GM20000 (cell line): ENCODE results near the gene CLCF1.

Source experiments
- DNase-seq: peaks from one replicate; pipeline ENCODE4 v3.0.0; 2012; ENCODE audit warnings: low spot score
- CTCF ChIP-seq: IDR thresholded peaks from 2 replicates; pipeline ENCODE4 v1.5.1; 2012; ENCODE audit warnings: mild to moderate bottlenecking, control low read depth; ENCODE audit errors: extremely low read depth, missing control alignments

CLCF1 gene

GRCh38 chr11:67364783-67365722 is 8.3 kb downstream of the CLCF1 start:
- DNase-seq = no peak
- TF ChIP-seq CTCF = no peak

- DNase-seq = no peak
- no peak for TF ChIP-seq CTCF
Measured at GRCh38 chr11:67364169-67364568, 9.2 kb downstream of the CLCF1 start.

- no peak for DNase-seq
- TF ChIP-seq CTCF = no peak
Measured at GRCh38 chr11:67357831-67358670, 15.3 kb downstream of the CLCF1 start.

- peak; percentile 87 for TF ChIP-seq CTCF
- peak; percentile 81 for DNase-seq
Measured at GRCh38 chr11:67356864-67357561, 16.4 kb downstream of the CLCF1 start.

- TF ChIP-seq CTCF = no peak
- DNase-seq = no peak
Measured at GRCh38 chr11:67356387-67356863, 17.0 kb downstream of the CLCF1 start.

GRCh38 chr11:67355794-67356386 is 17.5 kb downstream of the CLCF1 start:
- no peak for TF ChIP-seq CTCF

More at GRCh38 chr11:67355794-67356386, 17.5 kb downstream of the CLCF1 start:
- no peak for DNase-seq
